ENCODE results near the gene BABAM2.

DNA sequence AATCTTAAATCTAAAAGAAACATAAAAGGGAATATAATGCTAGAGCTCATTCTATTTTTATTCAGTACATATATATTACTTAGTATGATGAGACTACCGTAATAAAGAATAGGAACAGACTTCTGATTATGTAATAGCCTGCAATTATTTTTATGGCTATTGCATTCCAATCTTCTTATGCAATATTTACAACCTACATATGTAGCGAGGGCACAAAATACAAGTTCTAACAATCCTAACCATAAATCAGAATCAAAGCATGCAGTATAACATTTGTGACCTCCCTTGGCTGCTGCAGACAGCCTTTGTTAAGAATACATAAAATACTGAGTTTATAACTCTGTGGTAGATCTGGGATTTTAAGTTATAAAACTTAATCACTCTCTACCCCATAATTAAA, 177.6 kb downstream of the BABAM2 start:
- TF ChIP-seq, protein P1, sequence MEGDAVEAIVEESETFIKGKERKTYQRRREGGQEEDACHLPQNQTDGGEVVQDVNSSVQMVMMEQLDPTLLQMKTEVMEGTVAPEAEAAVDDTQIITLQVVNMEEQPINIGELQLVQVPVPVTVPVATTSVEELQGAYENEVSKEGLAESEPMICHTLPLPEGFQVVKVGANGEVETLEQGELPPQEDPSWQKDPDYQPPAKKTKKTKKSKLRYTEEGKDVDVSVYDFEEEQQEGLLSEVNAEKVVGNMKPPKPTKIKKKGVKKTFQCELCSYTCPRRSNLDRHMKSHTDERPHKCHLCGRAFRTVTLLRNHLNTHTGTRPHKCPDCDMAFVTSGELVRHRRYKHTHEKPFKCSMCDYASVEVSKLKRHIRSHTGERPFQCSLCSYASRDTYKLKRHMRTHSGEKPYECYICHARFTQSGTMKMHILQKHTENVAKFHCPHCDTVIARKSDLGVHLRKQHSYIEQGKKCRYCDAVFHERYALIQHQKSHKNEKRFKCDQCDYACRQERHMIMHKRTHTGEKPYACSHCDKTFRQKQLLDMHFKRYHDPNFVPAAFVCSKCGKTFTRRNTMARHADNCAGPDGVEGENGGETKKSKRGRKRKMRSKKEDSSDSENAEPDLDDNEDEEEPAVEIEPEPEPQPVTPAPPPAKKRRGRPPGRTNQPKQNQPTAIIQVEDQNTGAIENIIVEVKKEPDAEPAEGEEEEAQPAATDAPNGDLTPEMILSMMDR (IDR thresholded peaks at IDR 0.05): no peak
- TF ChIP-seq POLR2AphosphoS5 (IDR thresholded peaks at IDR 0.05) (no peak), POLR2A (IDR thresholded peaks at IDR 0.05) (no peak), EP300 (IDR thresholded peaks at IDR 0.05) (no peak)
